Activated naive CD8-positive, alpha-beta T cell (primary cell): ENCODE data around the gene CDK5.
A peak's percentile ranks its signal among the peaks of the same experiment; 100 is the strongest.
"Not testable (repeated sequence)": the region's sequence is repeated elsewhere in the genome, so short reads cannot be mapped to it uniquely, and the experiment has no call there.

Source experiments
- H3K27ac Mint-ChIP-seq: one replicate; pipeline ENCODE4 v1.8.0; 2021; ENCODE audit warnings: mixed read lengths
- H3K27me3 Mint-ChIP-seq: one replicate; pipeline ENCODE4 v1.8.0; 2021; ENCODE audit warnings: mixed read lengths
- H3K36me3 Mint-ChIP-seq: one replicate; pipeline ENCODE4 v1.8.0; 2021; ENCODE audit warnings: mixed read lengths
- H3K4me1 Mint-ChIP-seq: one replicate; pipeline ENCODE4 v1.8.0; 2021; ENCODE audit warnings: low read depth, mixed read lengths
- H3K4me3 Mint-ChIP-seq: one replicate; pipeline ENCODE4 v1.8.0; 2021; ENCODE audit warnings: mild to moderate bottlenecking, mixed read lengths
- H3K9me3 Mint-ChIP-seq: one replicate; pipeline ENCODE4 v1.8.0; 2021; ENCODE audit warnings: low read depth, mixed read lengths

Gene CDK5

GRCh38 chr7:151027728-151028130 lies 30.0 kb downstream of the CDK5 start:
- H3K9me3 Mint-ChIP-seq, H3K36me3 Mint-ChIP-seq, H3K27me3 Mint-ChIP-seq: not testable (repeated sequence)
- H3K4me1 Mint-ChIP-seq, result peaks cover 23% of the 10 kb centered on the region
- peak overlapping the region; percentile 95 for H3K4me3 Mint-ChIP-seq
- peak overlapping the region; percentile 96 for H3K27ac Mint-ChIP-seq

- H3K4me3 Mint-ChIP-seq, result peak overlapping the region; percentile 95
- peaks cover 23% of the 10 kb centered on the region for H3K4me1 Mint-ChIP-seq
- peak overlapping the region; percentile 96 for H3K27ac Mint-ChIP-seq
- H3K27me3 Mint-ChIP-seq, H3K9me3 Mint-ChIP-seq, H3K36me3 Mint-ChIP-seq: not testable (repeated sequence)
These were observed 30.6 kb downstream of the CDK5 start for GRCh38 chr7:151026771-151027727.

GRCh38 chr7:151025924-151026671 lies 31.6 kb downstream of the CDK5 start:
- Mint-ChIP-seq H3K4me3 (peak overlapping the region; percentile 4), H3K27me3 (peaks cover 2% of the 10 kb centered on the region), H3K36me3 (no peaks in the 10 kb centered on the region), H3K27ac (no peak overlapping the region), H3K4me1 (peaks cover 22% of the 10 kb centered on the region), H3K9me3 (no peaks in the 10 kb centered on the region)

- Mint-ChIP-seq H3K9me3 (no peaks in the 10 kb centered on the region), H3K27ac (no peak within 1 kb of the TSS), H3K36me3 (no peaks in the 10 kb centered on the region), H3K27me3 (peaks cover 2% of the 10 kb centered on the region), H3K4me3 (no peak within 1 kb of the TSS), H3K4me1 (peaks cover 20% of the 10 kb centered on the region)
These were observed 33.2 kb downstream of the CDK5 start, which contains the start of gene ATG9B for GRCh38 chr7:151024435-151025056. TSS of gene ATG9B (minus strand) at chr7:151024494. CDS start at chr7:151024423, 71 bp downstream.

GRCh38 chr7:151023232-151023631 lies 34.5 kb downstream of the CDK5 start:
- Mint-ChIP-seq H3K4me3 (no peak overlapping the region), H3K9me3 (no peaks in the 10 kb centered on the region), H3K4me1 (peaks cover 18% of the 10 kb centered on the region), H3K36me3 (no peaks in the 10 kb centered on the region), H3K27ac (no peak overlapping the region), H3K27me3 (peaks cover 2% of the 10 kb centered on the region)

- Mint-ChIP-seq H3K9me3 (no peaks in the 10 kb centered on the region), H3K36me3 (no peaks in the 10 kb centered on the region), H3K27ac (no peak overlapping the region)
These were observed 37.5 kb downstream of the CDK5 start for GRCh38 chr7:151020231-151020630.

GRCh38 chr7:151019130-151019447 lies 38.6 kb downstream of the CDK5 start:
- peaks cover 2% of the 10 kb centered on the region for H3K27me3 Mint-ChIP-seq
- H3K4me3 Mint-ChIP-seq, result peak overlapping the region; percentile 69
- peaks cover 45% of the 10 kb centered on the region for H3K4me1 Mint-ChIP-seq
- H3K9me3 Mint-ChIP-seq, result no peaks in the 10 kb centered on the region
- no peaks in the 10 kb centered on the region for H3K36me3 Mint-ChIP-seq
- peak overlapping the region; percentile 81 for H3K27ac Mint-ChIP-seq

More at GRCh38 chr7:151020231-151020630, 37.5 kb downstream of the CDK5 start:
- H3K4me1 Mint-ChIP-seq, result peaks cover 33% of the 10 kb centered on the region
- H3K4me3 Mint-ChIP-seq, result peak overlapping the region; percentile 13
- H3K27me3 Mint-ChIP-seq, result peaks cover 2% of the 10 kb centered on the region

GRCh38 chr7:151018421-151019129 lies 39.1 kb downstream of the CDK5 start:
- Mint-ChIP-seq H3K27ac (peak overlapping the region; percentile 82), H3K4me1 (peaks cover 45% of the 10 kb centered on the region), H3K27me3 (peaks cover 2% of the 10 kb centered on the region), H3K36me3 (no peaks in the 10 kb centered on the region), H3K4me3 (peak overlapping the region; percentile 83), H3K9me3 (no peaks in the 10 kb centered on the region)

- Mint-ChIP-seq H3K27ac (peak overlapping the region; percentile 82), H3K4me1 (peaks cover 45% of the 10 kb centered on the region)
These were observed 39.7 kb downstream of the CDK5 start for GRCh38 chr7:151017953-151018420.

GRCh38 chr7:151017370-151017952 lies 40.2 kb downstream of the CDK5 start:
- H3K9me3 Mint-ChIP-seq, result no peaks in the 10 kb centered on the region
- no peaks in the 10 kb centered on the region for H3K36me3 Mint-ChIP-seq
- H3K27me3 Mint-ChIP-seq, result no peaks in the 10 kb centered on the region
- peak overlapping the region; percentile 83 for H3K4me3 Mint-ChIP-seq
- peak overlapping the region; percentile 24 for H3K27ac Mint-ChIP-seq
- peaks cover 50% of the 10 kb centered on the region for H3K4me1 Mint-ChIP-seq

More at GRCh38 chr7:151017953-151018420, 39.7 kb downstream of the CDK5 start:
- Mint-ChIP-seq H3K9me3 (no peaks in the 10 kb centered on the region), H3K36me3 (no peaks in the 10 kb centered on the region), H3K27me3 (peaks cover 2% of the 10 kb centered on the region), H3K4me3 (peak overlapping the region; percentile 83)

- peak overlapping the region; percentile 83 for H3K4me3 Mint-ChIP-seq
These were observed 40.8 kb downstream of the CDK5 start for GRCh38 chr7:151016942-151017341.

GRCh38 chr7:151016505-151016904 lies 41.2 kb downstream of the CDK5 start:
- Mint-ChIP-seq H3K27ac (peak overlapping the region; percentile 22), H3K9me3 (no peaks in the 10 kb centered on the region), H3K36me3 (no peaks in the 10 kb centered on the region), H3K4me3 (peak overlapping the region; percentile 83), H3K4me1 (peaks cover 58% of the 10 kb centered on the region), H3K27me3 (no peaks in the 10 kb centered on the region)

More at GRCh38 chr7:151016942-151017341, 40.8 kb downstream of the CDK5 start:
- no peaks in the 10 kb centered on the region for H3K9me3 Mint-ChIP-seq
- H3K27me3 Mint-ChIP-seq, result no peaks in the 10 kb centered on the region
- H3K4me1 Mint-ChIP-seq, result peaks cover 54% of the 10 kb centered on the region
- no peaks in the 10 kb centered on the region for H3K36me3 Mint-ChIP-seq
- H3K27ac Mint-ChIP-seq, result peak overlapping the region; percentile 28

GRCh38 chr7:151015967-151016366 lies 41.7 kb downstream of the CDK5 start:
- Mint-ChIP-seq H3K36me3 (no peaks in the 10 kb centered on the region), H3K4me3 (peak overlapping the region; percentile 17), H3K27me3 (no peaks in the 10 kb centered on the region), H3K9me3 (no peaks in the 10 kb centered on the region), H3K27ac (no peak overlapping the region), H3K4me1 (peaks cover 61% of the 10 kb centered on the region)

GRCh38 chr7:151014950-151015349 lies 42.7 kb downstream of the CDK5 start:
- Mint-ChIP-seq H3K4me1 (peaks cover 69% of the 10 kb centered on the region), H3K36me3 (no peaks in the 10 kb centered on the region), H3K27ac (peak overlapping the region; percentile 92)

More at GRCh38 chr7:151014950-151015349, 42.7 kb downstream of the CDK5 start:
- Mint-ChIP-seq H3K4me3 (peak overlapping the region; percentile 91), H3K27me3 (no peaks in the 10 kb centered on the region), H3K9me3 (no peaks in the 10 kb centered on the region)
